ENCODE measurements around the gene SLIT3. TPM values are rescaled to one million over a fixed set of nuclear protein-coding genes. Genes with fewer than 3 reads are reported as not detected.

SLIT3 gene
- polyA plus RNA-seq, 1 of the 3 experiments (the other 2 are of a cell fraction): 119 TPM

DNA sequence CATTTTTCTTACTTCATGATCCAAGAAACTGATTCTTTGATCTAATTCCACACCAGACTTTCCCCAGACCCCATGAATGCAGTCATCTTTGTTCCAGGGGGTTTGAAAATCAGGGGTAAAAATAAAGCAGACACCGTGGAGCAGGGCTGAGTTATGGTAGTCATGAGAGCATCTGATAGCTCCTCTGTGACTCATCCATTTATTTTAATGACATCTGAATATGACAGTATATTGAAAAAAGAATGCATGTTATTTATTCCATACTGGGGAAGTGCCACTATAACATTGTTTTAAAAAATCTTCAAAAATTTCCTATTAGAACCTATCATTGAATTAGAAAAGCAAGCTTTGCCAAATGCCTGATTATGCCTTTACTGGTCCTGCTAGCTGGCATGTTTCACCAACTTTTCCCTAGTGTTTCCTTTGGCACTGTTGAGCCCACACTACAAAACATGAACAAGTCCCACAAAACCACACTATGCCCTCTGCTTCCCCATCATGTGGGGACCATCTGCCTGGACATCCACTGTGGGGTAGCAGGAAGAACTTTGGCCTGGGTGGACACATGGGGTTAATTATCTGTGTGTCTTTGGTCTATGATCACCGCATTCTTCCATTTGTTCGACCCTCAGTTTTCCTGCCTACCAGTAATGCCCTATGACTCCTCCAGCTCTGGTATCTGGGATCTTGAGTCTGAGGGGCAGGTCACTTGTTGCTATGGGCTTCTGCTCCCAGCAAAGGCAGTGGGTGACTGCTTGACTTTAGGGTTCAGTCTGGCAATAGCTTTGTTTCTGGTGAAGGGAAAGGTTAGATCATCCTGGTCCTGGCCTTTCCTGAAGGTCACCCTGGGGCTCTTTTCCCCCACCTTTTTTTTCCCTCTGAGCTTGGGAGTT is 639.1 kb downstream of the SLIT3 start (continued):
- TF ChIP-seq, protein P1, sequence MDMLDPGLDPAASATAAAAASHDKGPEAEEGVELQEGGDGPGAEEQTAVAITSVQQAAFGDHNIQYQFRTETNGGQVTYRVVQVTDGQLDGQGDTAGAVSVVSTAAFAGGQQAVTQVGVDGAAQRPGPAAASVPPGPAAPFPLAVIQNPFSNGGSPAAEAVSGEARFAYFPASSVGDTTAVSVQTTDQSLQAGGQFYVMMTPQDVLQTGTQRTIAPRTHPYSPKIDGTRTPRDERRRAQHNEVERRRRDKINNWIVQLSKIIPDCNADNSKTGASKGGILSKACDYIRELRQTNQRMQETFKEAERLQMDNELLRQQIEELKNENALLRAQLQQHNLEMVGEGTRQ (IDR thresholded peaks at IDR 0.05; ENCODE audit: borderline replicate concordance, low read depth, low read length): no peak
- no peak for TF ChIP-seq NRF1 (IDR thresholded peaks at IDR 0.05; ENCODE audit: low read depth, low read length)
- peak; percentile 90 for TF ChIP-seq RFX5 (IDR thresholded peaks at IDR 0.05; ENCODE audit: low read length)
- TF ChIP-seq, protein P2, sequence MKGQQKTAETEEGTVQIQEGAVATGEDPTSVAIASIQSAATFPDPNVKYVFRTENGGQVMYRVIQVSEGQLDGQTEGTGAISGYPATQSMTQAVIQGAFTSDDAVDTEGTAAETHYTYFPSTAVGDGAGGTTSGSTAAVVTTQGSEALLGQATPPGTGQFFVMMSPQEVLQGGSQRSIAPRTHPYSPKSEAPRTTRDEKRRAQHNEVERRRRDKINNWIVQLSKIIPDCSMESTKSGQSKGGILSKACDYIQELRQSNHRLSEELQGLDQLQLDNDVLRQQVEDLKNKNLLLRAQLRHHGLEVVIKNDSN (IDR thresholded peaks at IDR 0.05; ENCODE audit: borderline replicate concordance, low read depth): no peak
- no peak for TF ChIP-seq CHD2 (IDR thresholded peaks at IDR 0.05; ENCODE audit: low read length, partially characterized antibody)
- TF ChIP-seq, protein P3, sequence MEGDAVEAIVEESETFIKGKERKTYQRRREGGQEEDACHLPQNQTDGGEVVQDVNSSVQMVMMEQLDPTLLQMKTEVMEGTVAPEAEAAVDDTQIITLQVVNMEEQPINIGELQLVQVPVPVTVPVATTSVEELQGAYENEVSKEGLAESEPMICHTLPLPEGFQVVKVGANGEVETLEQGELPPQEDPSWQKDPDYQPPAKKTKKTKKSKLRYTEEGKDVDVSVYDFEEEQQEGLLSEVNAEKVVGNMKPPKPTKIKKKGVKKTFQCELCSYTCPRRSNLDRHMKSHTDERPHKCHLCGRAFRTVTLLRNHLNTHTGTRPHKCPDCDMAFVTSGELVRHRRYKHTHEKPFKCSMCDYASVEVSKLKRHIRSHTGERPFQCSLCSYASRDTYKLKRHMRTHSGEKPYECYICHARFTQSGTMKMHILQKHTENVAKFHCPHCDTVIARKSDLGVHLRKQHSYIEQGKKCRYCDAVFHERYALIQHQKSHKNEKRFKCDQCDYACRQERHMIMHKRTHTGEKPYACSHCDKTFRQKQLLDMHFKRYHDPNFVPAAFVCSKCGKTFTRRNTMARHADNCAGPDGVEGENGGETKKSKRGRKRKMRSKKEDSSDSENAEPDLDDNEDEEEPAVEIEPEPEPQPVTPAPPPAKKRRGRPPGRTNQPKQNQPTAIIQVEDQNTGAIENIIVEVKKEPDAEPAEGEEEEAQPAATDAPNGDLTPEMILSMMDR (IDR thresholded peaks at IDR 0.05): no peak

DNA sequence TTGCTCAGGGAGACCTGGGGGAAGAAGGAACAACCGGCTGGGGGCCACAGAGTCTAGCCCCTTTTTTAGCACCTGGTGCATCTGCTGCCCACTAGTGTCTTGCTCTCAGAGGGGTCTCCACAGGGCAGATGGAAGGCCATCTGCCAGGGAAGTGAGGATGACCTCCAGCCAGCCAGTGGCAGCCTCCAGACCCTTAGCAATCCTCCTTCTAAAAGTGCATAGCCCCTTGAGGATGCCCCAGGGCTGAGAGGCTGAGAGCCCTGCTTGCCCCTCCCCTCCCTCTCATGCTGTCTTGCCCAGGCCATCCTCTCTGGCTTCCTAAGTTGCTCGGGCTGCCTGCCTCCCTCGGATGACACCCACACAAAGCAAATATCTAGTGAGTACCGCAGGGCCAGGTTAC is 640.2 kb downstream of the SLIT3 start:
- WGBS (ENCODE audit: low lambda C conversion rate): 92% methylated on average over 4 of the region's 4 CpGs
- Histone ChIP-seq H3K4me1 (ENCODE audit: control insufficient read depth in 1 of 2, insufficient read depth in 2 of 2, low read depth in 1 of 2, low read length in 1 of 2) (peaks cover 0 to 71% of the 10 kb centered on the region in 2 experiments; a peak in 2 of 4 replicates), H3K9me3 (no peaks in the 10 kb centered on the region), H3K9ac (no peak overlapping the region), H3K4me2 (no peak overlapping the region), H2AFZ (ENCODE audit: low read depth) (no peak overlapping the region), H3K27ac (ENCODE audit: low read depth in 2 of 2, low read length in 1 of 2) (peak overlapping the region in 1 of 2 experiments; percentile 72; a peak in 2 of 4 replicates), H3K36me3 (replicated peaks in 1 of 2; ENCODE audit: control insufficient read depth in 1 of 2, insufficient read depth in 2 of 2, low read length in 1 of 2) (peaks cover 0 to 50% of the 10 kb centered on the region in 2 experiments), H3K4me3 (ENCODE audit: low read depth in 2 of 2, low read length in 1 of 2) (no peak overlapping the region), H3K79me2 (ENCODE audit: insufficient read depth) (no peaks in the 10 kb centered on the region), H3F3A (replicated peaks; ENCODE audit: insufficient read depth) (no peaks in the 10 kb centered on the region), H3K9me2 (no peaks in the 10 kb centered on the region), H4K20me1 (ENCODE audit: insufficient read depth) (no peaks in the 10 kb centered on the region), H3K27me3 (ENCODE audit: insufficient read depth) (no peaks in the 10 kb centered on the region)
- ChIA-PET CTCF (interaction anchor here (1.2 to 1.3 kb wide), 2 partner anchors 46 to 391 kb away, joined by 3 to 5 read pairs; no protein-coding TSS in a partner anchor), POLR2A (no interaction called here)
- TF ChIP-seq, protein P4, sequence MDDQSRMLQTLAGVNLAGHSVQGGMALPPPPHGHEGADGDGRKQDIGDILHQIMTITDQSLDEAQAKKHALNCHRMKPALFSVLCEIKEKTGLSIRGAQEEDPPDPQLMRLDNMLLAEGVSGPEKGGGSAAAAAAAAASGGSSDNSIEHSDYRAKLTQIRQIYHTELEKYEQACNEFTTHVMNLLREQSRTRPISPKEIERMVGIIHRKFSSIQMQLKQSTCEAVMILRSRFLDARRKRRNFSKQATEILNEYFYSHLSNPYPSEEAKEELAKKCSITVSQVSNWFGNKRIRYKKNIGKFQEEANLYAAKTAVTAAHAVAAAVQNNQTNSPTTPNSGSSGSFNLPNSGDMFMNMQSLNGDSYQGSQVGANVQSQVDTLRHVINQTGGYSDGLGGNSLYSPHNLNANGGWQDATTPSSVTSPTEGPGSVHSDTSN (IDR thresholded peaks at IDR 0.05): no peak
- TF ChIP-seq TCF12 (IDR thresholded peaks at IDR 0.05) (no peak), FOSL2 (IDR thresholded peaks at IDR 0.05; ENCODE audit: borderline replicate concordance, low read depth) (no peak), SMC3 (IDR thresholded peaks at IDR 0.05; ENCODE audit: low read depth, low read length) (no peak), RAD21 (IDR thresholded peaks at IDR 0.05; ENCODE audit: low read length) (no peak), FOXM1 (IDR thresholded peaks at IDR 0.05; ENCODE audit: low read depth) (no peak), MEF2A (IDR thresholded peaks at IDR 0.05; ENCODE audit: borderline replicate concordance, low read depth) (no peak), NRF1 (IDR thresholded peaks at IDR 0.05; ENCODE audit: low read depth, low read length) (no peak), RFX5 (IDR thresholded peaks at IDR 0.05; ENCODE audit: low read length) (no peak), FOXJ3 (CRISPR knock-in tag; IDR thresholded peaks at IDR 0.05) (no peak), CHD2 (IDR thresholded peaks at IDR 0.05; ENCODE audit: low read length, partially characterized antibody) (no peak)
- TF ChIP-seq, protein P2 (IDR thresholded peaks at IDR 0.05; ENCODE audit: borderline replicate concordance, low read depth): no peak
- TF ChIP-seq, protein P1 (IDR thresholded peaks at IDR 0.05; ENCODE audit: borderline replicate concordance, low read depth, low read length): no peak
- TF ChIP-seq, protein P3 (IDR thresholded peaks at IDR 0.05): no peak
- DNase-seq: no peak

Measured in SK-N-SH (cell line).